ENCODE results near the gene SETD7.
"Not testable (repeated sequence)": the region's sequence is repeated elsewhere in the genome, so short reads cannot be mapped to it uniquely, and the experiment has no call there.

SETD7 gene

GRCh38 chr4:139465922-139466321 is 90.1 kb downstream of the SETD7 start:
- no peak for DNase-seq (ENCODE audit: low spot score)

- DNase-seq (ENCODE audit: low spot score): not testable (repeated sequence)
Measured at GRCh38 chr4:139464512-139464911, 91.5 kb downstream of the SETD7 start.

GRCh38 chr4:139461022-139461628 is 94.9 kb downstream of the SETD7 start:
- DNase-seq (ENCODE audit: low spot score): no peak

- DNase-seq (ENCODE audit: low spot score): no peak
Measured at GRCh38 chr4:139460565-139460964, 95.5 kb downstream of the SETD7 start.

- DNase-seq (ENCODE audit: low spot score): no peak
Measured at GRCh38 chr4:139458999-139459398, 97.0 kb downstream of the SETD7 start.

GRCh38 chr4:139458543-139458942 is 97.5 kb downstream of the SETD7 start:
- DNase-seq (ENCODE audit: low spot score): no peak

GRCh38 chr4:139457318-139457717 is 98.7 kb downstream of the SETD7 start:
- no peak for DNase-seq (ENCODE audit: low spot score)

GRCh38 chr4:139455126-139455538 is 100.9 kb downstream of the SETD7 start:
- no peak for DNase-seq (ENCODE audit: low spot score)

- no peak for DNase-seq (ENCODE audit: low spot score)
Measured at GRCh38 chr4:139454111-139455045, 101.6 kb downstream of the SETD7 start, which contains the start of gene RAB33B. TSS of gene RAB33B (plus strand) at chr4:139454121. CDS start at chr4:139454196, 75 bp downstream.

- DNase-seq (ENCODE audit: low spot score): peak; percentile 97
Measured at GRCh38 chr4:139453371-139454110, 102.5 kb downstream of the SETD7 start.

- peak; percentile 81 for DNase-seq (ENCODE audit: low spot score)
Measured at GRCh38 chr4:139453041-139453370, 103.0 kb downstream of the SETD7 start.

GRCh38 chr4:139451997-139452396 is 104.0 kb downstream of the SETD7 start:
- DNase-seq (ENCODE audit: low spot score): no peak

- DNase-seq (ENCODE audit: low spot score): no peak
Measured at GRCh38 chr4:139450586-139450985, 105.4 kb downstream of the SETD7 start.

GRCh38 chr4:139447078-139447477 is 108.9 kb downstream of the SETD7 start:
- not testable (repeated sequence) for DNase-seq (ENCODE audit: low spot score)
